Measurements from ENCODE around the gene IGFL4. TPM values are rescaled to one million over a fixed set of nuclear protein-coding genes. Genes with fewer than 3 reads are reported as not detected.

The IGFL4 gene
- total and polyA plus RNA-seq, 9 of the 15 experiments (the other 6 are each of a cell fraction or from before 2014, with no cell fraction given): not detected

- TF ChIP-seq ZNF318 (IDR thresholded peaks at IDR 0.05; ENCODE audit: borderline replicate concordance in 1 of 2, low read depth in 1 of 2): no peak
- no peak for TF ChIP-seq ZNF518B (CRISPR knock-in tag; IDR thresholded peaks at IDR 0.05)
These were observed 39.8 kb upstream of the IGFL4 start (continued) for GRCh38 chr19:46080561-46080960.
